22Rv1 (cell line): ENCODE data around the gene FRA10AC1.

ENCODE experiments used
- CTCF ChIP-seq: fragments of 450-650 bp; IDR thresholded peaks from 2 replicates; pipeline ENCODE4 v1.5.1; 2017; ENCODE audit warnings: mild to moderate bottlenecking
- ZFX ChIP-seq: fragments of 450-650 bp; IDR thresholded peaks from 2 replicates; pipeline ENCODE4 v1.6.1; 2017; ENCODE audit warnings: antibody characterized with exemption, borderline replicate concordance

GRCh38 chr10:93628858-93629257, 73.5 kb downstream of the FRA10AC1 start:
- no peak for TF ChIP-seq CTCF
- no peak for TF ChIP-seq ZFX
